A673 (cell line): ENCODE results near the gene FBXO41. TPM values are rescaled to one million over a fixed set of nuclear protein-coding genes. Genes with fewer than 3 reads are reported as not detected.

Experiments used
- BruUV-seq: library from RNA; stranded (reverse); fragments of 400-500 nt; replicated peaks from 2 replicates; lab custom pipeline; 2021; lab: Mats Ljungman, UMichigan
- CTCF ChIA-PET: fragments of 300-600 bp; sonication (Branson Sonifier 250); formaldehyde crosslinking; loops from one replicate; lab custom pipeline; 2022; ENCODE audit warnings: antibody characterized with exemption; lab: Charles Lee
- POLR2A ChIA-PET: fragments of 300-600 bp; sonication (Branson Sonifier 250); formaldehyde crosslinking; loops from one replicate; lab custom pipeline; 2022; ENCODE audit warnings: antibody characterized with exemption; ENCODE audit not compliant: low non-redundant PET; lab: Charles Lee
- DNase-seq: peaks from one replicate; pipeline ENCODE4 v3.0.0-alpha.2; 2015; ENCODE audit warnings: low spot score
- H3K27ac ChIP-seq: fragments of 200-600 bp; sonication (generic); 2 replicates; pipeline ENCODE4 v1.5.1; 2016; ENCODE audit warnings: mixed run types, low read depth, mild to moderate bottlenecking, mixed read lengths, antibody characterized with exemption, low read length; ENCODE audit not compliant: poor library complexity, severe bottlenecking
- H3K27me3 ChIP-seq: fragments of 200-600 bp; sonication (generic); replicated peaks from 2 replicates; pipeline ENCODE4 v1.6.1; 2017; ENCODE audit warnings: mixed run types, low read depth, mild to moderate bottlenecking, mixed read lengths, antibody characterized with exemption, low read length; ENCODE audit not compliant: insufficient read depth, poor library complexity
- H3K36me3 ChIP-seq: fragments of 200-600 bp; sonication (generic); 2 replicates; pipeline ENCODE4 v1.6.1; 2016; ENCODE audit warnings: mixed run types, mild to moderate bottlenecking, mixed read lengths, antibody characterized with exemption, low read length; ENCODE audit not compliant: insufficient read depth, poor library complexity, severe bottlenecking
- H3K4me1 ChIP-seq: fragments of 200-600 bp; sonication (generic); 2 replicates; pipeline ENCODE4 v1.6.1; 2017; ENCODE audit warnings: mixed run types, mild to moderate bottlenecking, mixed read lengths, antibody characterized with exemption, low read length; ENCODE audit not compliant: insufficient read depth, poor library complexity, severe bottlenecking
- H3K4me3 ChIP-seq: fragments of 200-600 bp; sonication (generic); 2 replicates; pipeline ENCODE4 v1.5.1; 2016; ENCODE audit warnings: low read depth, mixed run types, mild to moderate bottlenecking, mixed read lengths, low read length; ENCODE audit not compliant: poor library complexity, severe bottlenecking
- H3K9me3 ChIP-seq: fragments of 200-600 bp; sonication (generic); 2 replicates; pipeline ENCODE4 v1.6.1; 2016; ENCODE audit warnings: mixed run types, low read depth, mild to moderate bottlenecking, mixed read lengths, antibody characterized with exemption, low read length; ENCODE audit not compliant: poor library complexity, severe bottlenecking
- CTCF ChIP-seq: fragments of 300-800, 200-600 bp; sonication (generic); conservative IDR thresholded peaks from 2 replicates; pipeline ENCODE4 v1.5.1; 2017; ENCODE audit warnings: low read depth, mild to moderate bottlenecking, antibody characterized with exemption, low read length, moderate library complexity, mixed read lengths
- EZH2 ChIP-seq: fragments of 200-600 bp; sonication (generic); IDR thresholded peaks from 2 replicates; pipeline ENCODE4 v1.6.1; 2017; ENCODE audit warnings: borderline replicate concordance, low read depth, mild to moderate bottlenecking, mixed read lengths, antibody characterized with exemption, low read length; ENCODE audit not compliant: poor library complexity, severe bottlenecking
- intact Hi-C: fragments of 100-400 bp; cut with micrococcal nuclease; formaldehyde crosslinking; loops from one replicate; pipeline ENCODE4 v1.10.0; 2022; ENCODE audit not compliant: unreplicated experiment
- total RNA-seq: library from RNA; stranded (reverse); gene quantifications from 2 replicates; pipeline ENCODE4 v1.2.3, GENCODE V29; 2021

FBXO41 gene
- total RNA-seq, 1 experiment from 2014 or later = 8.6 TPM

- POLR2A ChIA-PET = no interaction called here
- H3K27ac ChIP-seq = no peak overlapping the region
- H3K36me3 ChIP-seq = peaks cover 73% of the 10 kb centered on the region
- DNase-seq = no peak
- CTCF ChIA-PET = no interaction called here
- no TSS peak for BruUV-seq
- H3K27me3 ChIP-seq = no peaks in the 10 kb centered on the region
- intact Hi-C loops = no loop called here
- TF ChIP-seq EZH2 = no peak
- no peak for TF ChIP-seq CTCF
- no peak overlapping the region for H3K4me3 ChIP-seq
- H3K4me1 ChIP-seq = peaks cover 12% of the 10 kb centered on the region
- no peaks in the 10 kb centered on the region for H3K9me3 ChIP-seq
Observed at GRCh38 chr2:73239776-73240175, 44.5 kb downstream of the FBXO41 start.

GRCh38 chr2:73238976-73239375 lies 45.3 kb downstream of the FBXO41 start:
- peaks cover 65% of the 10 kb centered on the region for H3K36me3 ChIP-seq
- DNase-seq = no peak
- TF ChIP-seq EZH2 (no peak), CTCF (no peak)
- ChIA-PET POLR2A (no interaction called here), CTCF (no interaction called here)
- peaks cover 12% of the 10 kb centered on the region for H3K4me1 ChIP-seq
- intact Hi-C loops = no loop called here
- H3K27me3 ChIP-seq = no peaks in the 10 kb centered on the region
- H3K27ac ChIP-seq = peak overlapping the region; percentile 48
- H3K4me3 ChIP-seq = no peak overlapping the region
- no TSS peak for BruUV-seq
- H3K9me3 ChIP-seq = no peaks in the 10 kb centered on the region

GRCh38 chr2:73238149-73238548 lies 46.1 kb downstream of the FBXO41 start:
- TF ChIP-seq EZH2 (no peak), CTCF (no peak)
- ChIA-PET CTCF (no interaction called here), POLR2A (no interaction called here)
- intact Hi-C loops = no loop called here
- Histone ChIP-seq H3K27ac (peak overlapping the region; percentile 48), H3K27me3 (no peaks in the 10 kb centered on the region), H3K4me1 (peaks cover 12% of the 10 kb centered on the region), H3K36me3 (peaks cover 58% of the 10 kb centered on the region), H3K4me3 (no peak overlapping the region), H3K9me3 (no peaks in the 10 kb centered on the region)
- no peak for DNase-seq
- BruUV-seq = no TSS peak
